Gastroesophageal sphincter (tissue), 3 donors: ENCODE data around the gene CDH23.

Source experiments
- POLR2A ChIP-seq, 2 donors: fragments of 450-650 bp; IDR thresholded peaks; one replicate each; pipeline ENCODE4 v1.6.1; 2017; ENCODE audit warnings: antibody characterized with exemption in 2 of 2, mild to moderate bottlenecking in 2 of 2, moderate library complexity in 1 of 2
- POLR2AphosphoS5 ChIP-seq: sonication (generic); formaldehyde crosslinking; IDR thresholded peaks from one replicate; pipeline ENCODE4 v1.6.1; 2017; ENCODE audit warnings: antibody characterized with exemption
- TF ChIP-seq, protein P1 (sequence below), 4 experiments: fragments of 200-600 bp in 2 of 4; fragments of 450-650 bp in 2 of 4; sonication (generic) in 1 of 4; IDR thresholded peaks; one replicate each; pipeline ENCODE4 v1.5.1; 2017 to 2019; ENCODE audit warnings: antibody characterized with exemption in 4 of 4, mild to moderate bottlenecking in 2 of 4, moderate library complexity in 2 of 4

- TF ChIP-seq, protein P1, sequence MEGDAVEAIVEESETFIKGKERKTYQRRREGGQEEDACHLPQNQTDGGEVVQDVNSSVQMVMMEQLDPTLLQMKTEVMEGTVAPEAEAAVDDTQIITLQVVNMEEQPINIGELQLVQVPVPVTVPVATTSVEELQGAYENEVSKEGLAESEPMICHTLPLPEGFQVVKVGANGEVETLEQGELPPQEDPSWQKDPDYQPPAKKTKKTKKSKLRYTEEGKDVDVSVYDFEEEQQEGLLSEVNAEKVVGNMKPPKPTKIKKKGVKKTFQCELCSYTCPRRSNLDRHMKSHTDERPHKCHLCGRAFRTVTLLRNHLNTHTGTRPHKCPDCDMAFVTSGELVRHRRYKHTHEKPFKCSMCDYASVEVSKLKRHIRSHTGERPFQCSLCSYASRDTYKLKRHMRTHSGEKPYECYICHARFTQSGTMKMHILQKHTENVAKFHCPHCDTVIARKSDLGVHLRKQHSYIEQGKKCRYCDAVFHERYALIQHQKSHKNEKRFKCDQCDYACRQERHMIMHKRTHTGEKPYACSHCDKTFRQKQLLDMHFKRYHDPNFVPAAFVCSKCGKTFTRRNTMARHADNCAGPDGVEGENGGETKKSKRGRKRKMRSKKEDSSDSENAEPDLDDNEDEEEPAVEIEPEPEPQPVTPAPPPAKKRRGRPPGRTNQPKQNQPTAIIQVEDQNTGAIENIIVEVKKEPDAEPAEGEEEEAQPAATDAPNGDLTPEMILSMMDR (IDR thresholded peaks at IDR 0.05) = no peak
- TF ChIP-seq POLR2A (IDR thresholded peaks at IDR 0.05) (no peak), POLR2AphosphoS5 (no peak)
Observed at GRCh38 chr10:71703577-71703976, 306.9 kb downstream of the CDH23 start.
